Stimulated activated CD8-positive, alpha-beta memory T cell treated with anti-CD3 and anti-CD28 coated beads, Interleukin-4, amount 100 ng/mL, for 48 hours (primary cell): Measurements from ENCODE around the gene KCNQ5.
"Not testable (repeated sequence)": the region's sequence is repeated elsewhere in the genome, so short reads cannot be mapped to it uniquely, and the experiment has no call there.

Experiments
- DNase-seq: peaks from one replicate; pipeline ENCODE4 v3.0.0-alpha.2; 2020

Gene KCNQ5

DNA sequence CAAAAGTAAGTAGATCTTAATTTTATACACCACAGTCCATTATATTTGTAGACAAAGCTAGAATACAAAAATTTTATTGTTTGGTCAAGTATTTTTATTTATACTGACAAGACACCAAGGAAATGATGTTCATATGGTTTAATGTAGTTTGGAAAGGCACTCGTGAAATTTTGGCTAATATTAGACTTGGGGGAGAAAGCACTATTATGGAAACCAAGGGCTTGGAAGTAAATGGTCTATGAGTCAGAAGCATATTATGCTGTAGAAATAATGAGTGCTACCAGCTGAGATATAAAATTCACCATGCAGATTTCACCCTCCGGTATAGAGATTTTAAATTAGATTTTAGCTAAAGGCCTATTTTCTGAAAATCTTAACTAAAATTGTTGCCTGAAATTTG is 233.6 kb downstream of the KCNQ5 start:
- no peak for DNase-seq

DNA sequence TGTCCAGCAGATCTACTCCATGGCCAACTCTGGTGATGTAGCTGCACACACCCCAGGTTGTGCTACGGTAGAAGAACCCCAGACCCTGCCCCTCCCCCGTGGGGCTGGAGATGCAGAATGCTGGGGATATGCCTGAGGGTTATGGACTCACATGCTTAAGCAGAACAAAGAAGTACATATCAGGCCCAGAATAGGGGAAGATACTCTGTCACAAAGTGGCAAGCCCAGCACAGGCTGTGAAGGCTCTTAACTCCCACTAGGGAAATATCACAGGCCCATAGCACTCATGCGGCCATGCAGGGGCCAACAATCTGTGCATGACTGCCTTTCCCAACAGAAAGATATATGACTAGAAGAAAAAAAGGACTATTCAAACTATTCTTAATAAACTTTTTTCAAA is 234.9 kb downstream of the KCNQ5 start:
- no peak for DNase-seq

DNA sequence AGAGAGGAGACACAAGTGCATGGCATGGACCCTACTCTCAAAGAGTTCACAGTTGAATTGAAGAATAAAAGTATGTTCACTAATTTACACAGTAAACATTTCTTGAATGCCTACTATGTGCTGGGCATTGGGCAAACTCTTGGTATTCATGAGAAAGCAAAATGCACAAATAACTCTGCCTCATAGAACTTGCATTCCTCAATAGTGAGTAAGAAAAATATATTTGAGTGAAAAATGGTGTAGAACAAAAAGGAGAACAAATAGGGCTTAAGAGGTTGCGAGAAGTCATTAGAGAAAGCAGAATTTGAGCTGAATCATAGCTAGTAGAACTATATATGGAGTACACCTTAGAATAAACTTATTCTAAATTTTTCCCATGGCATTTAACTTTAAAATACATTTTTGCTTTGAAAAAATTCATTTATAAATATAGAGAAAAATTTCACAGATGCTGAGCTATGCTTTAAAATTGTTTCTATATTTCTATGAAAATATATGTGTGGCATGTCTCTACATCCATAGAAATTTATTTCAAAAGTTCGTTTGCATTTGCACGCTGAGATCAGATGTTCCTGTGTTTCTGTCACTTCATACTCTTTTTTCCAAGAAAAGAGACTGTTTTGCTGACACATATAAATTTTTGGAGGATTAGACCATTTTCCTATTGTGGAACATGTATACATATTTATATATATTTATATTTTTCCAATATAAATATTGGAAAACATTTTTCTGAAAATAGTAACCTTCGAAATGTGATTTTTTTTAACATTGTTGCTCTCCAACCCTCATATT is 236.1 kb downstream of the KCNQ5 start:
- DNase-seq: no peak

DNA sequence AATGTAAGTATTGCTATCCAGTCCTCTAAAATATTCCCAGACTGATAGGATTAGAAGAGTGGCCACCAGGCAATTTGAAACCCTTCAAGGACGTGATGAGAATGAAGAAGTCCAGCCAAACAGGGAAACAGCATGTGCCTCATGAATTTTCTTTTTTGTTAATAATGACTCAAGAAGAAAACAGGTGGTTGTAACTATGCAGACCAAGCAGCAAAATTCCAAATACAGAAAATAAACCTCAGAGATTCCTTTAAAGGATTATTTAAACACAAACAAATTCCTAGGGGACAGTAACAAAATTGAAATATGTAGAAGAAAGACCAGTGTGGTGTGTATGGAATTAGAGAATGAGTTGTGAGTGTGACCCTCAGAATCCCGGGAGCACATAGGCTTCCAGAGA is 239.2 kb downstream of the KCNQ5 start:
- DNase-seq: no peak

DNA sequence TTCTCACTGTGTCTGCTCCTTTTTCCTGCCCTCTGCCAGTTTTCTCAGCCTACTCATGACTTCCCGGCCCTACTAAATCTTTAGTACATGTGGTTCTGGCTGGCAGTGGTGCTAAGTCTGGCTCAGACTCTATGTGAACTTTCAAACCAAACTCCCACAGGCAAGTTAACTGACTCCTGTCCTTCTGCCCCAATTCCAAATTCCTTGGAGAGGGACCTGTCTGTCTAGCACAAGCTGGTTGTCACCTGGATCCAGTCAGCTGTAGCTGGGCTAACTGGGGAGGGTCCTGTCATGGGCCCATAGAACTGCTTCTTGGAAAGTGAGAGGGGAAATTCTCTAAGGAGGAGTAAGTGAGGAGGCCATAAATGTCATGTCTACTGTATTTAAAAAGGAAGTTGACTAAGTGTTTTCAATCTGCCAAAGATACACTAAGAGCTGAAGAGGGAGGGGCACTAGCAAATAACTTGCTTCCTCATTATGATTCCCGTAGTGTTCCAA is 240.1 kb downstream of the KCNQ5 start:
- no peak for DNase-seq

DNA sequence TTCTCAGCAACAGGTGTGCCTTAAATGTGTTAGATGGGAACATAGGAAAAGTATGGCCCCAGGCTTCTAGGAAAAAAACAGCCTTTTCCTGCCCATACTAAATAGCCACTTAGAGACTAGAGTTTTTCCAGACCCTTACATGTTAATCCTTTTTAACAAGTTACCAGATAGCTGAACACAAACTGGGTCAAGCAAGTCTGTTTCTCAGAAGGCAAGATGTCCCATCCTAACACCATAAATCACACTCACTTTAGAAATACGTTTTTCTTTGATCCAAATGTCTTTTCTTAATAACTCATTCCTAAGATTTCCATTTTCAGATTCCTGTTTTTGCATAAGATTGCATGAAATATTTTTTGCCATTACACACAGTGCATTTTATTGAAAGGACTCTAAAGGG is 241.3 kb downstream of the KCNQ5 start:
- no peak for DNase-seq

DNA sequence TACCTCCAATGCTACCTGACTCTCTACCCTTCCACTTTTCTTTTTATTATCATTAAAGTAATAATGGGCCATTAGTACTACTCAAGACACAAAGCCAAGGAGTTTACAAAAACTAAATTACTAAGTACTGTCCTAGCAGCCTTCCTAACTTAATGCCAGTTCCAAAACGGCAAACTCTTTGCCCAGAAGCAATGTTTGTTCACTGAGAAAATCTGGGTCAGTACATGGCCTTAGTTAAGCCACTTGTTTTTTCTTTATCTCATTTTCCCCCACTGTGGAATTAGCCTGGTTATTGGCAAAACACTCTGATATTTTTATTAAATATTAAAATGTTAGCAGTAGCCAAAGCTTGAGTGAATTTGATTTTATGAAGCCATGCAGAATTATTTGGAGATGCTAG is 242.4 kb downstream of the KCNQ5 start:
- no peak for DNase-seq

DNA sequence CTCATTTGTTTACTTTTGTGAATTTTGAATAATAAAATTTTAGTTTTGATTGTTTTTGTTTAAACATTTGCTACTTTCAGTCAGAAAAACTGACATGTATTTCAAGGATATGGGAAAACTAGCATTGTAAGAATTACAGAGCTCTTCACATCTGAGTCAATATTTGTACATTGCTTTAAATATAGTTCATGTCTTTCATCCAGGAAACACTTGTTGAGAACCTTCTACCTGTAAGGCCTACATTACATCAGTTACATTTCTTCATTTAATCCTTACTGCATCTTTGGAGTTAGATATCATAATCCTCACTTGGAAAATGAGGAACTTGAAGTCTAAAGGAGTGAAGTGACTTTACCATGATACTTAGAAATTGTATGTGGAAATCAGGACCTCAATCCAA is 242.9 kb downstream of the KCNQ5 start:
- no peak for DNase-seq

DNA sequence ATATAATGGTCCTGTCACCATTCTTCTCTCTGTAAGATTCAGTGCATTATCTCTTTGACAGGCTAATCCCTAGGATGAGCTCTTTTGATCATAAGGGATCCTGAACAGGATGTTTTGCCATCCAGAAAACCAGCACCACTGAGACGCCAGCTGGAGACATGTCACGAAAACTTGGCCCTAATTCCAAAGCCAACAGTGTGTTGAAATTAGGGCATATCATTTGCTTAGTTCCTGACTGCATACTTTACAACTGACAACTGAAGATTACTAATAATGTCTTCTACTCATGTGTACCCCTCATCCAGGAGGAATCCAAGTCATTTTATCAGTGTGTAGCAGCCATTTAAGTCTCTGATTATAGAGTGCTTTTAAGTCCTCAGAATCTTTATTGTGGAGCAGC is 243.6 kb downstream of the KCNQ5 start:
- no peak for DNase-seq

DNA sequence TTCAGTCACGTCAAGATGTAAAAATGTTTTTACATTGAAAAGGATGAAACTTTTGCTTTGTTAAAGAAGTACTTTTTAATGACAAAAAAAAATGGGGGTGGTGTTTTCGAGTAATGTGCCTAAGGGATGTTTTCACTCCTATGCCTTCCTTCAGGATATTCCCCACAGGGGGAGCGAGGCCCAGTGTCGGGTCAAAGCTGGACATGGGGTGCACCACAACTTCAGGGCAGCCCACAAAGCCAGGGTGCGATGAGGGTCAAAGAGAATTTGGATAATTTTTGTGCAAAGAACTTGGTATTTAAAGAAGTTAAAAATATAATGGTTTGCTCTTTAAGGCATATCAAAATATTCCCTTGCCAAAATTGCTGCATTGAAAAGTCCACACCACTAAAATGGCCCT is 247.8 kb downstream of the KCNQ5 start:
- no peak for DNase-seq

DNA sequence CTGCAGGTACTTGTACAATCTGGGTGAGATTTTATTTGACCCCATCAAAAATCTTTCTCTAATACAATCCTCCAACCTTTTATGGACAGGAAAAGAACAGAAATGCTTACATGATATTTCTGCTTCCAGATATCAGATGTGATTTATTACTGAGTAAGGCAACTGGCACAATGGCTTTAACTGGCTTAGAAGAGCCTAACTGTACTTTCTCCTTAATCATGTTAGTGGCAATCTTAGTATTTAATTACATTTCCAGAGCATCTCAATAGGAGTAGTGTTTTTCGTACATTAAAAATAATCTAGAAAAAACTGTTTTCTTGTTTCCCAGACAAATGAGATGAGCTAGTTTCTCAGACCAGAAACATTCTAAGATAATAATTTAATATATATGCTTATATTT is 251.6 kb downstream of the KCNQ5 start:
- no peak for DNase-seq

DNA sequence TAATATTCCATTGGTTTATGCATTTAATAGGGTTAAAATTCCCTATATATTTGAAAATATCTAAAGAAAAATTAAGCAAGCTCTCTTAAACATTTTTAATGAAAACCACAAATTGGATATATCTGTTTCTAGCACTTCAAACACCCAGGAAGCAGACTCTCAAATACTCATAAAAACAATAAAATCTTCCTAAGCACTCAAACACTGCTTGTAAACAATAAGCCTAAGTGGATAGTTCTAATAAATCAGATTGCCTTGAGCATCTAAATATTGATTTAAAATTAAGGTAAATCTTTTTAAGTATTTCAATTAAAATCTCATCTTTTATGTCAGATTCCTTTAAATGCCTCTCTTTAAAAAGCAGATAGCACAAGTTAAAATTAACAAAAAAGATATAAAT is 254.4 kb downstream of the KCNQ5 start:
- DNase-seq: no peak

DNA sequence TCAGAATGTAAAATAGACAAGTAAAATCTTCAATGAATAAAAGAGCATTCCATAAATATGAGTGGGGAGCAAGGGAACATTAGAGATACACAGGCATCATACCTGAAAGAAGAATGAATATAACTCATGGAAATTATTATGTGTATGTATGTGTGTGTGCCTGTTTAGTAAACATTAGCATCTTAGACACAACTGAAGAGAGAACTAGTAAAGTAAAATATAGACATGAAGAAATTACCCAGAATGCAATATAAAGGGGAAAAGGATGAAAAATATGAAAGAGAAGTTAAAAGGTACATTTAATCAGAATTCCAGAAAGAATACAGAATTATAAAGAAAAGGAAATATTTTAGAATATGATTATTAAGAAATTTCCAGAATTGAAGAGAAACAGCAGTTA is 264.3 kb downstream of the KCNQ5 start:
- DNase-seq: no peak

DNA sequence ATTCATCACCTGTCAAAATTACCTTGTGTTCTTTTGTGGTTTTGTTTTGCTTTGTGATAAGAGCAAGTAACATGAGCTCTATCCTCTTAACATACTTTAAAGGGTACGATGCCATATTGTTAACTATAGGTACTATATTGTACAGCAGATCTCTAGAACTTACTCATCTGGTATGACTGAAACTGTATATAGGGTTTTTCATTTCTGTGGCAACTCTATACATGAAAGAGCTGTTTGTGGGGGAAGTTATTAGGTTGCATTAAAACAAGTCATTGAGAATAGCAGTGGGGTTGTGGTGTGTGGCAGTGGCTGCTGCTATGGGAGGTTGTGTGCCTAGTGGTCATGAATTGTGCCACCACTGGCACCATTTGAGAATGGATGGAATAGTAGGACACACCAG is 268.4 kb downstream of the KCNQ5 start:
- DNase-seq: no peak

DNA sequence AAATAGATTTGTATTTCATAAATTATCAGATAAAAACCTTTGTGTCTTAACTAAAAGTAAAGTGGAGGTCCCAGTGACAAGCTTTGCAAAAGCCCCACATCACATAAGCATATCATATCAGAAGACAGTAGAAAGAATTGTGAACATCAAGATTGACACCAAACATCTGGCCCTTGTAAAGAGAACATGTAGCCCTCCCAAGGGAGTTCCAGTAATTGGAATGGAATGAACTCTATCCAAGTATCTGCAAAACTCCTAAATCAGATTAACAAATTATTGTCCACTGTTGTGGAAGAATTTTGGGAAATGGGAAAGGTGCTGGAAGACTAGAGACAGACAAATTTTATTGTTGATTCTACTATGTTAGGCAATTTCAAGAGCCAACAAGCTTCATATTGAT is 268.8 kb downstream of the KCNQ5 start:
- DNase-seq: no peak

DNA sequence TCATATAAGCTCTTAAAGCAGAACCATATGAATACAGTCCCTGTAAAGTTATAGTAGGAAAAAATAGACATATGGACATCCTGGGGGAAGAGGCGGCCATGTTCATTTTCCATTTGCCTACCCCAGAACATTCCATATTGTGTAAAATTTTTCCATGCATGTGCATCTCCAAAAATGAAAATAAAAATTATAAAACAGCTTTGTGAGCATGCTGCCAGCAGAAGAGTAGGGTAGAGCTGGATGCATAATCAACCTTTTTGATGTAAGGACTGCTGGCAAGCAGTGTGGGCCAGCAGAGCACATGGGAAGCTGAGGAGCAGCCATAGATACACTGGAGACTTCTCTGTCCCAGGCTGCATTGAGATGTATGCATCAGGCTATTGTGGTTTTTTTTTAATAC is 271.0 kb downstream of the KCNQ5 start:
- no peak for DNase-seq

DNA sequence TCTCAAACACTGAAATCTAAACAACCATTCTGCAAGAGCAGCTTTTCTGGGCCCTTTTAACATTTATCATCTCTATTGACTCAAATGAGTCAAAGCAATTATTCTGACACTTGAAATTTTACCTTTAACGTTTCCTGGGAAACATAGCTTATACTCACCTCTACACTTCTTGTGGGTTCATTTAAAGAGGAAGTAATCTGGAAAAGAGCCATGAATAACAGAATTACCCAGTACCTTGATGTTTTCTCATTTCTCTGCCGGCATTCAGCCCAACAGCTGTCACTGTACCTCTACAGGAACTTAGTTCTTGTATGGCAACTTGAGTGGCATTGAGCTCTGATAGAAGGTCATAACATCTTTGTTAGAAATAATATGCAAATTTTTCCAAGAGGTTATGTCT is 272.2 kb downstream of the KCNQ5 start:
- DNase-seq: no peak

DNA sequence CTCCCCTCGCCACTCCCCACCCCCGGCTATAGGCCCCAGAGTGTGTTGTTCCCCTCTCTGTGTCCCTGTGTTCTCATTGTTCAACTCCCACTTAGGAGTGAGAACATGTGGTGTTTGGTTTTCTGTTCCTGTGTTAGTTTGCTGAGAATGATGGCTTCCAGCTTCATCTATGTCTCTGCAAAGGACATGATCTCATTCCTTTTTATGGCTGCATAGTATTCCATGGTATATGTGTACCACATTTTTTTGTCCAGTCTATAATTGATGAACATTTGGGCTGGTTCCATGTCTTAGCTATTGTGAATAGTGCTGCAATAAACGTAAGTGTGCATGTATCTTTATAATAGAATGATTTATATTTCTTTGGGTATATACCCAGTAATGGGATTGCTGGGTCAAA is 276.4 kb downstream of the KCNQ5 start:
- not testable (repeated sequence) for DNase-seq

DNA sequence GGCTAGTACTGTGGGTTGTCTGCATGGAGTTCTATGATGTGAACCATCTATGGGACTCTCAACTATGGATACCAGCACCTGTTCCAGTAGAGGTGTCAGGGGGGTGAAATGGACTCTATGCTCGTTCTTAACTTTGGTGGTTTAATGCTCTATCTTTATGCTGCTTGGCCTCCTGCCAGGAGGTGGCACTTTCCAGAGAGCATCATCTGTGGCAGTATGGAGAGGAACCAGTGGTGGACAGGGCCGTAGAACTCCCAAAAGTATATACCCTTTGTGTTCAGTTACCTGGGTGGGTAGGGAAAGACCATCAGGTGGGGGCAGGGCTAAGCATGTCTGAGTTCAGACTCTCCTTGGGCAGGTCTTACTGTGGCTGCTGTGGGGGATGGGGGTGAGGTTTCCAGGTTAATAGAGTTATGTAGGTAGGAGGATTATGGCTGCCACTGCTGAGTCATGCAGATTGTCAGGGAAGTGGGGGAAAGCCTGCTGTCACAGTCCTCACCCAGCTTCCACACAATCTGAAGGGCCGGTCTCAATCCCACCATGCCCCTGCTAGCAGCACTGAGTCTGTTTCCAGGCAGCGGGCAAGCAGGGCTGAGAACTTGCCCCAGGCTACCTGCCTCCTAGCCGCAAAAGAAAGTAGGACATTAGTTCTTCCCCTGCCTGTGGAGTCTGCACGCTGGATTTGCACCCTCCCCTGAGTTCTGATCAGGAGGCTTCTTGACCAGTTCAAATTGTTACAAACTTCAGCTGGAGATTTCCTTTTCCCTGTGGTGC is 284.0 kb downstream of the KCNQ5 start:
- DNase-seq: no peak

DNA sequence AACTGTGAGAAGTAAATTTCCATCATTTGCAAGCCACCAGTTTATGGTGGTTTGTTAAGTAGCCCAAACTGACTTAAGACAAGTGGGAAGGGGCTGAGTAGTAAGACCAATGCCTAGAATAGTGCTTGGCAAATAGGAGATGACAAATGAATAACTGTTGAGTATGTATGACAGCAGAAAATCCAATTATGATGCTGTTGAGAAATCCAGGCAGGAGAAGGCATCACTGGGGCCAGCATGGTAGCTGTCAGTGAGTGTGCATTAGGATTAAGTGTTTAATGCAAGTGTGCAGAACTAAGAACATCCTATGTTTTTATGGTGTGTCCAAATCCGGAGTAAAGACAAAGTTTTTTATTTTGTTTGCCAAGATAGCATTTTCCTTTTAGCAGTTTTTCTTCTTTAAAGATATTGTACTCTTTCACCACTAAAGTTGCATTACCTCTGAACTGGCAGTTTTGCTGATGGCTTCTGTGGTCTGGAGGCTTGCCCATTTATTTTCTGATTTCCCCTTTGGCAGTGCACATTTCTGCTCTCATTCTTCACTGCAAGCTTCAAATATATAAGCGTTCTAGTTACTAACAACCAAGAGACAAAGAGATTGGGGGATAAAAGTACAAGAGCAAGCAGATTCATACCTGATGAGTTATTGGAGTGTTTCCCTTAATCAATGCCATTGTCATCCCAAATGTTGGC is 289.7 kb downstream of the KCNQ5 start:
- no peak for DNase-seq

DNA sequence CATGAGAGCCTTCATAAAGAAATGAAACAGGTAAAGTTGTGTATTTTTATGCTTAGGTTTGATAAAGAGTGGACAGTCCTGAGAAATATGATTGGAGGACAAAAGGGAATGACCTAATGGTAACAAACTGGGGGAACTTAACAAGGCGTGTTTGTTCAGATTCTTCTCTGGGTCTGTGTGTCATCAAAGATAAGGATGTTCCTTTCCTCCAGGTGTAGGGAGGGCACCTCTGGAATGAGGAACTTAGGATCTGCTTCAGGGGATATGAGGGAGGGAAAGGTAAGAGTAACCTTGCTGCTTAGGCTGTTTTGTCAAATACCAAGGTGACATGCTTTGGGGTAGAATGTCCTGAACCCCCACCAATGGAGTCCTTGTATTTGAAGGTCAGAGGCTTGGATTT is 291.9 kb downstream of the KCNQ5 start:
- no peak for DNase-seq

DNA sequence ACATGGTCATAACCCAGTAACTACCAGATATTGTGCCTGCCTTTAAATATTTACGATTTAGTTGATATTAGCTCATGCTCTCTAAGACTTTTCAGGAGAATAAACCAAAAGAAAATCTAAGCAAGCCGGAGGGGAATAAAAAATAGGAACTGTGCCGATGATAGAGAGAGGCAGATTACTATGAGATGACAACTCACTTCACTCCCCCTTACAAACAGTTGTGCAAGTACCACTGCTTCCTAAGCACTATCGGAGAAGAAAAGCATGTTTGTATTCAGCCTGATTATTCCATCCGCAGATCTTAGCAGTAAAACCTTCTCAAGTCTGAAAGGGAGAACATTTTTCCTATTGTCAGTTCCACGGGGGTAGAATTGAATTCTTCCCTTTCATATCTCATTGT is 294.4 kb downstream of the KCNQ5 start:
- no peak for DNase-seq

DNA sequence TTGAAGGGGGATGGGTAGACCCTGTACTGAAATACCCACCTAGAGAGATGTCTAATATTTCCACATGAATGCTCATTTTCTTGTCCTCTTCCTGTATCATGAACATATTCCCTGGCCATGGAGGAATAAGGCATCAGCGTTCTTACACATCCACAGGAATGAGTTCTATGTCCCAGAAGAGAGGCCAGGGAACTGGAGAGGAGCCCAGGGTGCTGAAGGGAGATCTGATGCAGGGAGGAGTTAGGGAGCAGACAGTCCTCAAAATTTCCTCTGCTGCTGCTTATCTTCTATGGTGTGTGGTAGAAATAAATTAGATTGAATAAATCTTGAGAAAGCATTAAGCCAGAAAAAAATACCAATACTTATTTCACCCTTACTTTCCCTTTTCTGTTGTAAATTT is 295.0 kb downstream of the KCNQ5 start:
- DNase-seq: no peak

DNA sequence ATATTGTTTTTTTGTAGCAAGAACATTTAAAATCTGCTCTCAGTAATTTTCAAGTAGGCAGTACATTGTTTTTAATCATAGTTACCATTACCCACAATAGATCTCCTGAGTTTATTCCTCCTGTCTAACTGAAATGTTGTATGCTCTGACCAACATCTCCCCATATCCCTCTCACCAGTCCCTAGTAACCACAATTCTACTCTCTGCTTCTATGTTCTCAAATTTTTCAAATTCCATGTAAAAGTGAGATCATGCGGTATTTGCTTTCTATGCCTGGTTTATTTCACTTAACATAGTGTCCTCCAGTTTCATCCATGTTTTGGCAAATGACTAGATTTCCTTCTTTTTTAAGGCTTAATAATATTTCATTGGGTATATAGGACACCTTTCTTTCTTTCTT is 300.5 kb downstream of the KCNQ5 start:
- DNase-seq: no peak
